Stimulated activated effector memory CD8-positive, alpha-beta T cell treated with anti-CD3 and anti-CD28 coated beads, Interleukin-12 subunit alpha, Interleukin-12 subunit beta, amount 100 ng/mL, for 72 hours (primary cell): ENCODE measurements around the gene ARL2BP.
"Not testable (repeated sequence)": the region's sequence is repeated elsewhere in the genome, so short reads cannot be mapped to it uniquely, and the experiment has no call there.

Source experiments
- ATAC-seq: fragments of 150-1000 bp; cut with Tn5 transposase; 2 replicates; pipeline ENCODE4 v1.10.0; 2021
- DNase-seq, 2 donors: peaks; one replicate each; pipeline ENCODE4 v3.0.0; 2021 to 2022; ENCODE audit warnings: low spot score in 2 of 2
- H3K27ac Mint-ChIP-seq: one replicate; pipeline ENCODE4 v1.8.0; 2022; ENCODE audit warnings: mild to moderate bottlenecking, mixed read lengths
- H3K36me3 Mint-ChIP-seq: one replicate; pipeline ENCODE4 v1.8.0; 2022; ENCODE audit warnings: mild to moderate bottlenecking, mixed read lengths
- H3K4me1 Mint-ChIP-seq: one replicate; pipeline ENCODE4 v1.8.0; 2022; ENCODE audit warnings: mixed read lengths
- H3K4me3 Mint-ChIP-seq: one replicate; pipeline ENCODE4 v1.8.0; 2022; ENCODE audit warnings: mild to moderate bottlenecking, mixed read lengths
- H3K9me3 Mint-ChIP-seq: one replicate; pipeline ENCODE4 v1.8.0; 2022; ENCODE audit warnings: mixed read lengths

ARL2BP gene

DNA sequence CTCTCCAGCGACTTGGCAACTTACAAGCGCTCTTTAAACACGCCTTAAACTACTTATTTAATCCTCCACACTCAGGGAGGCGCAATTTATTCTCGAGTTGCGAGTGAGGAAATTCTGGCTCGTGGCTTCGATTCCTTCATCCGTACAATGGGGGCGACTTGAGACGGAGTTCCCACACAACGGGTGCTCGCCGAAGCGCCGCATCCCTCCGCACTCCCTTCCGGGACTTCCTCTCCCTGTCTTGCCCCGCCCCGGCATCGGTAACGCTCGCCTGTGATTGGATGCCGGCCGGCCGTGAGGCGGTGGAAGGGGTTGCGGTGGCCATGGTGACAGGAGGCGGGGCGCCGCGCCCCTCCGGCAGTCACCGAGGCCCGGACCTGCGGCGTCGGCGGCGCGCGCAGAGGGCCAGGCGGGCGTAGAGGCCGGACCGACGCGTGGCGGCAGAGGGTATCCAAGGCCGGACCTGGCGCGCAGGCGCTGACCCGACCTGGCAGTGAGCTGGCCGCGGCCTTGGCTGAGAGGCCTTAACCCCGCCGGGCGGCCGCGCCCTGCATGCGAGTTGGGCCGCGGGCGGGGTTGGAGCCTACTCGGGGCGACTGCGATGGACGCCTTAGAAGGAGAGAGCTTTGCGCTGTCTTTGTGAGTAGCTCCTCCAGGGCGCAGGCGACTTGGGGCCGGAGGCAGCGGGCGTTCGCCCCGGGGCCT lies at the start of gene ARL2BP:
TSS of gene ARL2BP (plus strand) at position 493 of the 705 bp plus-strand sequence. CDS start at position 602, 109 bp downstream.
- ATAC-seq (peak; percentile 98), DNase-seq (peak; percentile 92 to 98)
- Mint-ChIP-seq H3K4me1 (peaks cover 18% of the 10 kb centered on the region), H3K9me3 (no peaks in the 10 kb centered on the region), H3K27ac (peak within 1 kb of the TSS; percentile 92), H3K4me3 (peak within 1 kb of the TSS; percentile 85), H3K36me3 (peaks cover 47% of the 10 kb centered on the region)

DNA sequence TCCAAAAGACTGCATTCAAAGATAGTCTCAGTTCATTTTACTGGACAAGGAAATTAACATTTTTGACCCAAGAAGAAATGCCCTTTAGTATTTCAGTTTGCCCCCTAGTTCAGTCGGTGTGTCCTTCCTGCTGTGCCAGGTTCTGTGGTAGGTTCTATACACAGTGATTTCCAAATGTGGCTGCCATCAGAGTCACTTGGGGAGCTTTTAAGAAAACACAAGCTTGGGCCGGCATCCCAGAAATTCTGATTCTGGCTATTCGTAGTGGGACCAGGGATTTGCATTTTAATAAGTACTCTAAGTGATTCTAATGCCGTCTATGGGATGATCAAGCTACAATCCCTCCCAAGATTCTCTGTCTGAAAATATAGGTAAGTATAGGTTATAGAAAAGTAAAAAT lies 48.8 kb upstream of the ARL2BP start:
- no peak overlapping the region for H3K27ac Mint-ChIP-seq
- peaks cover 25% of the 10 kb centered on the region for H3K36me3 Mint-ChIP-seq
- DNase-seq (no peak), ATAC-seq (no peak)
- H3K9me3 Mint-ChIP-seq: no peaks in the 10 kb centered on the region
- peaks cover 14% of the 10 kb centered on the region for H3K4me1 Mint-ChIP-seq
- no peak overlapping the region for H3K4me3 Mint-ChIP-seq

DNA sequence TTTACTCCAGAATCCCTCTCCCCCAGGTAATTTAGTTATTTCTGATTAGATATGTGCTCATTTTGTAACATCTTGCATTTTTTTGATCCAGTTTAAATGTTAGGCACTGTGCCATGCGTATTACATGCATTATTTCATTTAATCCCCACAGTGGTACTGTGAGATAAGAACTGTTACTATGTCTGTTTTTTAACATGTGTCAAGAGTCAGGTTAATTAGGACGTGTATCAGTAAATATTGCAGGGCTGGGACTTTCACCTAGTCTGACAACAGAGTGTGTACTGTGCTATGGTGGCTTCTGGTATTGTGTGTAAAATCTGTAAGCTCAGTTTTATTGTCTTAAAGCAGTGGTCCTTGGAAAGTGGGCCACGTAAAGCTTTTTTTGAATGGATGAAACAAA lies 48.3 kb upstream of the ARL2BP start:
- H3K36me3 Mint-ChIP-seq: peaks cover 25% of the 10 kb centered on the region
- DNase-seq: no peak
- no peak overlapping the region for H3K27ac Mint-ChIP-seq
- ATAC-seq: no peak
- H3K4me3 Mint-ChIP-seq: no peak overlapping the region
- H3K4me1 Mint-ChIP-seq: peaks cover 14% of the 10 kb centered on the region
- H3K9me3 Mint-ChIP-seq: no peaks in the 10 kb centered on the region

DNA sequence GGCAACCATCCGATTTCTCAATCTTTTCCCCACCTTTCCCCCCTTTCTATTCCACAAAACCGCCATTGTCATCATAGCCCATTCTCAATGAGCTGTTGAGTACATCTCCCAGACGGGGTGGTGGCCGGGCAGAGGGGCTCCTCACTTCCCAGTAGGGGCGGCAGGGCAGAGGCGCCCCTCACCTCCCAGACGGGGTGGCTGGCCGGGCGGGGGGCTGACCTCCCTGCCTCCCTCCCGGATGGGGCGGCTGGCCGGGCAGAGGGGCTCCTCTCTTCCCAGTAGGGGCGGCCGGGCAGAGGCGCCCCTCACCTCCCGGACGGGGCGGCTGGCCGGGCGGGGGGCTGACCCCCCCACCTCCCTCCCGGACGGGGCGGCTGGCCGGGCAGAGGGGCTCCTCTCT lies 44.7 kb upstream of the ARL2BP start:
- H3K4me3 Mint-ChIP-seq, H3K4me1 Mint-ChIP-seq, H3K9me3 Mint-ChIP-seq, ATAC-seq, DNase-seq, H3K27ac Mint-ChIP-seq: not testable (repeated sequence)
- peaks cover 19% of the 10 kb centered on the region for H3K36me3 Mint-ChIP-seq

DNA sequence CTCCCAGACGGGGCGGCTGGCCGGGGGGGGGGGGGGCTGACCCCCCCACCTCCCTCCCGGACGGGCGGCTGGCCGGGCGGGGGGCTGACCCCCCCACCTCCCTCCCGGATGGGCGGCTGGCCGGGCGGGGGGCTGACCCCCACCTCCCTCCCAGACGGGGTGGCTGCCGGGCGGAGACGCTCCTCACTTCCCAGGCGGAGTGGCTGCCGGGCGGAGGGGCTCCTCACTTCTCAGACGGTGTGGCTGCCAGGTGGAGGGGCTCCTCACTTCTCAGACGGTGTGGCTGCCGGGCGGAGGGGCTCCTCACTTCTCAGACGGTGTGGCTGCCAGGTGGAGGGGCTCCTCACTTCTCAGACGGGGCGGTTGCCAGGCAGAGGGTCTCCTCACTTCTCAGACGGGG lies 44.1 kb upstream of the ARL2BP start:
- not testable (repeated sequence) for H3K27ac Mint-ChIP-seq, ATAC-seq, H3K4me1 Mint-ChIP-seq, DNase-seq, H3K9me3 Mint-ChIP-seq, H3K4me3 Mint-ChIP-seq
- peaks cover 25% of the 10 kb centered on the region for H3K36me3 Mint-ChIP-seq

DNA sequence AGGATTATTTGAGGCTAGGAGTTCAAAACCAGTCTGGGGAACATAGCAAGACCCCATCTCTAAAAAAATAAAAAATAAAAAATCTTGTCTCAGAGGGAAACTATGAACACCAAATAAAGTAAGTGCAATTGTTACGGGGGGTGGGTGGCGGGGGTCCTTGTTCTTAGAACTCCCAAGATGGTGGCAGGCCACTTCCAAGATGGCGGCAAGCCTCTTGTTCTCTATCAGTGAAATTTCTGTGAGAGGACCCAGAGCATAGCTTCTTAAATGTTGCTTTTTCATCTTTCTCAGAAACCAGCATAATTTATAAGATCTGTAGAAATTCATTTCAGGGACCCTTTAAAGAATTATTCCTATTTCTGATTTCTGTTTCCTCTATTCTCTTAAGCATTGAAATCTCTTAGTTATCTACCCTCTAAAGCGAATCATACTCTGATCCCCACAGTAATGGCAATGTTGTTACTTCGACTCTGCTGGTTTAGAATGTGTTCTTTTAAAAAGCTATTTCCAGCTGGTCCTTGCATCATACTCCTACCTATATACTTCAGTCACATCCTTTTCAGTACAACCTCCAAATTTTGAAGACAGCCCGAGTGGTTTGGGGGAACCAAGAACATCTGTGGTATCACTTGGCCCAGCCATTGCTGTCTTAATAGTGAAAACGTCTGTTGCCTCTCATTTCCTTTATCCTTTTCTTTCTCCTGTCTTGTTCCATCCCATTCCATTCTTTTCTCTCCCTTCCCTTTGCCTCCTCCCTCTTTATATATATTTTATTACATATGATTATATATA lies 42.8 kb upstream of the ARL2BP start:
- H3K36me3 Mint-ChIP-seq: peaks cover 38% of the 10 kb centered on the region
- ATAC-seq: no peak

DNA sequence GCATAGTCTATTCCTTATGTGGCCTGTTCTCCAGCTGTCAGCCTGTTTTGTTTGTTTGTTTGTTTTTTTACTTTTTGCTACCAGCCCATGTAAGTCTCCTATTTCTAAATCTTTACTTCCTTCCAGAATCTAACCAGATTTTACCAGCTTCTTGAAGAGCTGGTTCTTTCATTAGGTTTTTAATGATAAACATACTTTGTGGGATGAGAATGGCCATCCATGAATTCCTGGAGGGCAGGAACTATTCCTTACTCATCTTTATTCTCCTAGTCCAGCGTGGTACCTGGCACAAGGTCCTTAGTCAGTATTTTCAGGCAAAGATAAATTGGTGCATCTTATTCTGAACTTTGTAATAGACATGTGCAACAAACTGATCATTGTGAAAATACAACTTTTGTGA lies 41.6 kb upstream of the ARL2BP start:
- H3K4me1 Mint-ChIP-seq: peaks cover 7% of the 10 kb centered on the region
- no peak overlapping the region for H3K4me3 Mint-ChIP-seq
- H3K27ac Mint-ChIP-seq: no peak overlapping the region
- DNase-seq: no peak
- no peak for ATAC-seq
- no peaks in the 10 kb centered on the region for H3K9me3 Mint-ChIP-seq
- peaks cover 41% of the 10 kb centered on the region for H3K36me3 Mint-ChIP-seq

More for the DNA sequence above, 42.8 kb upstream of the ARL2BP start:
- no peak for DNase-seq
- peaks cover 7% of the 10 kb centered on the region for H3K4me1 Mint-ChIP-seq
- H3K9me3 Mint-ChIP-seq: no peaks in the 10 kb centered on the region
- no peak overlapping the region for H3K27ac Mint-ChIP-seq
- no peak overlapping the region for H3K4me3 Mint-ChIP-seq

DNA sequence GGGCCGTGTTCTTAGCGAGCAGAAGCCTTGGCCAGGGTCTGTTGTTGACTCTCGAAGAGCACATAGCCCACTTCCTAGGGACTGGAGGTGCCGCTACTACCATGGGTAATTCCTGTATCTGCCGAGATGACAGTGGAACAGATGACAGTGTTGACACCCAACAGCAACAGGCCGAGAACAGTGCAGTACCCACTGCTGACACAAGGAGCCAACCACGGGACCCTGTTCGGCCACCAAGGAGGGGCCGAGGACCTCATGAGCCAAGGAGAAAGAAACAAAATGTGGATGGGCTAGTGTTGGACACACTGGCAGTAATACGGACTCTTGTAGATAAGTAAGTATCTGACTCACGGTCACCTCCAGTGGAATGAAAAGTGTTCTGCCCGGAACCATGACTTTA lies 40.4 kb upstream of the ARL2BP start:
- H3K36me3 Mint-ChIP-seq: peaks cover 45% of the 10 kb centered on the region

DNA sequence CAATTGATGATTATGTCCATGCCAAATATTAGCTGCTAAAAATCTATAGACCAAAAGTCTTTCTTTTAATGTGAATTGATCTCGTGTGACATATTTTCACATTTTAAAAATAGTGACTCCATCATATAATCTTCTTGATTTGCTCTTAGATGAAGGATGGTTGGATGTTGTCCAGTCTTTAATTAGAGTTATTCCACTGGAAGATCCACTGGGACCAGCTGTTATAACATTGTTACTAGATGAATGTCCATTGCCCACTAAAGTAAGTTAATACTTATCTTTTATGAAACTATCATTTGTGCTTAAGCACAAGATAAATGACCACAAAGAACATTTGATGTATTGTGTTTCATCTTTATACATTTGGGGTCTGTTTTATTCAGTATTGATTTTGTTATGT lies 36.1 kb upstream of the ARL2BP start:
- no peak for ATAC-seq
- H3K9me3 Mint-ChIP-seq: no peaks in the 10 kb centered on the region
- no peak overlapping the region for H3K4me3 Mint-ChIP-seq
- H3K36me3 Mint-ChIP-seq: peaks cover 87% of the 10 kb centered on the region
- H3K4me1 Mint-ChIP-seq: no peaks in the 10 kb centered on the region
- no peak for DNase-seq
- no peak overlapping the region for H3K27ac Mint-ChIP-seq

More for the DNA sequence above, 40.4 kb upstream of the ARL2BP start:
- no peak for ATAC-seq
- Mint-ChIP-seq H3K9me3 (no peaks in the 10 kb centered on the region), H3K4me1 (no peaks in the 10 kb centered on the region), H3K27ac (no peak overlapping the region), H3K4me3 (no peak overlapping the region)
- no peak for DNase-seq

DNA sequence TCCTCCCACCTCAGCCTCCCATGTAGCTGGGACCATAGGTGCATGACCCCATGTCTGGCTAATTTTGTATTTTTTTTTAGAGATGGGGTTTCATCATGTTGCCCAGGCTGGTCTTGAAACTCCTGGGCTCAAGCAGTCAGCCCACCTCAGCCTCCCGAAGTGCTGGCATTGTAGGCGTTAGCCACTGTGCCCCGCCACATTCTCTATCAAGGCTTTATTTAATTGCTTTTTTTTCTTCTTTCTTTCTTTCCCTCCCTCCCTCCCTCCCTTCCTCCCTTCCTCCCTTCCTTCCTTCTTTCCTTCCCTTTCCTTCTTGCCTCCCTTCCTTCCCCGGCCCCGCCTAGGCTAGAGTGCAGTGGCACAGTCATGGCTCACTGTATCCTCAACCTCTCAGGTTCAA lies 35.3 kb upstream of the ARL2BP start:
- H3K27ac Mint-ChIP-seq: no peak overlapping the region
- H3K36me3 Mint-ChIP-seq: peaks cover 96% of the 10 kb centered on the region
- DNase-seq (no peak), ATAC-seq (no peak)
- no peaks in the 10 kb centered on the region for H3K9me3 Mint-ChIP-seq
- H3K4me3 Mint-ChIP-seq: no peak overlapping the region
- no peaks in the 10 kb centered on the region for H3K4me1 Mint-ChIP-seq

DNA sequence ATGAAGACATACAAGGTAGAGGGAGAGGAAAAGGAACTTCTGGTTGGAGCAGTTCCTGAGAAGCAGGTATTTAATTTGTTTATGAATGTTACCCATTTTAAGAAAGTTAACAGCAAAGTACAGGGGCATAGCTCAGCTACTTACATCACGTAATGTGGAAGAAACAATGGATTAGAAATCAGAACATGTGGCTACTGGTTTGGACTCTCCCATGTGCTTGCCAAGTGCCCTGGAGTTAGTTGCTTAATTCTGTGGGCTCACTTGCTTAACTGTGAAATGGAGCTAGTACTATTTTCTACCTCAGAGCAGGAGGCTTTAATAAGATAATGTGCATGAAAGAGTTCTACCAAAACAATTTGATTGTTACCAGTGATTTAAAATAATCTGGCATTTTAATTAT lies 31.6 kb upstream of the ARL2BP start:
- ATAC-seq (no peak), DNase-seq (no peak)
- Mint-ChIP-seq H3K4me3 (no peak overlapping the region), H3K4me1 (no peaks in the 10 kb centered on the region), H3K36me3 (peaks cover 100% of the 10 kb centered on the region), H3K27ac (no peak overlapping the region), H3K9me3 (peaks cover 9% of the 10 kb centered on the region)

DNA sequence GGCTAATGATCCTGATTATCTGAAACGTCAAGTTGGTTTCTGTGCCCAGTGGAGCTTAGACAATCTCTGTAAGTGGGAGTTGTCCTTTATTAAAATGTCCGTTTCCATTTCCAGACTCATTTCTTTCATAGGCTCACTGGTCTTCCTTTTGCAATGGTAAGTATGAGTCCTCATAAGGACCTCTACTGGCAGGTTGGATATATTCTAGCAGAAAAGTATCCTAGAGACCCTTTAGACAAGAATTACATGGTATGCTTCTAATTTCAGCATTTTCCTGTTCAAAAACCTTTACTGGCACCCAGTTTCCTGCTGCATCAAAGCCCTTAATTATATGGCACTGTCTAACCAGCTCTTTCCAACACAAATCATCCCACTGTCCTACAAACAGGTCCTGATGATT lies 28.1 kb upstream of the ARL2BP start:
- ATAC-seq: no peak
- H3K27ac Mint-ChIP-seq: no peak overlapping the region
- H3K4me1 Mint-ChIP-seq: no peaks in the 10 kb centered on the region
- peaks cover 9% of the 10 kb centered on the region for H3K9me3 Mint-ChIP-seq
- no peak for DNase-seq
- no peak overlapping the region for H3K4me3 Mint-ChIP-seq
- H3K36me3 Mint-ChIP-seq: peaks cover 100% of the 10 kb centered on the region

DNA sequence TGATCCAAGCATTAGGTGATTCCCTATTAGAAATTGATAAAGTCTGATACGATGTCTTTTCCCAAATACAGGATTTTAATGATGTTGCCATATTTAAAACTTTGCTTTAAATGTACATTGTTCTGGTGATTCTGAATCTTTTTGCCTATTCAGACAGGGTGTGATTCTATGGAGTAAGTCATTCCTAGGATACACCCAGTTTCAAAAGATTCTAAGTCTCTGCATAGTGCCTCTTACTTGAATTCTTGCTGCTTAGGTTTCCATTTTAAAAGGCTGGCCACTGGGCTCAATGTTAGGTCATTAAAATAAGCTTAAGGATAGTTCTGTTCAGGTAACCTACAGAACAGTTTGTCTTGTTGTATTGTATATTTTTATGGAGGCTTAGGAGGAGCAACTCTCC lies 22.0 kb upstream of the ARL2BP start:
- Mint-ChIP-seq H3K4me3 (no peak overlapping the region), H3K9me3 (no peaks in the 10 kb centered on the region), H3K36me3 (peaks cover 100% of the 10 kb centered on the region), H3K4me1 (no peaks in the 10 kb centered on the region), H3K27ac (no peak overlapping the region)
- ATAC-seq (no peak), DNase-seq (no peak)

DNA sequence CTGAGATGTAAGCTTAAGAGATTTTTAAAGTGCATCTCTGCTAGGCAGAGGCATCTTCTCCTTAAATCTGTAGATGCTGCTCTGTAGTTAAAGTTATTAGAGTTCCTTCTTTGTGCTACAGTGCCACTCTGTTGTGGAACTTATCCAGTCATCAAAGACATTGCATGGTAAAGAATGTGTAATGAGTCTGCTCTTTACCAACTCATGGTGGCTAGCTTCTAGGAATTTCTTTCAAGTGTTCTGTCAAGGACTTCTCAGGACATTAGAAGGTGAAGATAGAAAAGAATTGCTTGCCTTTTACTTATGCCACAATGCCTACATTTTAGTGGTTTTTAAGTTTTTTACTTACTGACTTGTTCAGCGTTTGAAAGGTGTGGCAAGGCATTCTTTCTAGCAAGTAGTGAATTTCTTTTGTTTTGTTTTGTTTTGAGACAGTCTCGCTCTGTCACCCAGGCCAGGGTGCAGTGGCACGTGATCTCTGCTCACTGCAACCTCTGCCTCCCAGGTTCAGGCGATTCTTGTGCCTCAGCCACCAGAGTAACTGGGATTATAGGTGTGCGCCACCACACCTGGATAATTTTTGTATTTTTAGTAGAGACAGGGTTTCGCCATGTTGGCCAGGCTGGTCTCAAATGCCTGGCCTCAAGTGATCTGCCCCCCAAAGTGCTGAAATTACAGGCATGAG lies 20.3 kb upstream of the ARL2BP start:
- Mint-ChIP-seq H3K27ac (no peak overlapping the region), H3K4me1 (no peaks in the 10 kb centered on the region), H3K9me3 (no peaks in the 10 kb centered on the region), H3K36me3 (peaks cover 100% of the 10 kb centered on the region), H3K4me3 (no peak overlapping the region)
- no peak for DNase-seq
- ATAC-seq: no peak

DNA sequence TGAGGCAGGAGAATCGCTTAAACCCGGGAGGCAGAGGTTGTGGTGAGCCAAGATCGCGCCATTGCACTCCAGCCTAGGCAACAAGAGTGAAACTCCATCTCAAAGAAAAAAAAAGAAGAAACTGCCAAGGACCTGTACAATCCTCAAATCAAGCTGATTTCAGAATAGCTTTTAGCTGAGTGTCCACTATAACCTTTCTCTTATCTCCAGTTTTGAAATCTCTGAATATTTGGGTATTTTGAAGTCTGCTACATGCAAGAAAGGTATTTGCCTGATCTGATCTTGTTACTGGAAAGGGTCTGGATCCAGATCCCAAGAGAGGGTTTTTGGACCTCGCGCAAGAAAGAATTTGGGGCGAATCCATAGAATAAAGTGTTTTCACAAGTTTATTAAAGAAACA lies 19.1 kb upstream of the ARL2BP start:
- no peak for DNase-seq
- no peaks in the 10 kb centered on the region for H3K4me1 Mint-ChIP-seq
- ATAC-seq: no peak
- H3K36me3 Mint-ChIP-seq: peaks cover 100% of the 10 kb centered on the region
- H3K9me3 Mint-ChIP-seq: no peaks in the 10 kb centered on the region
- H3K4me3 Mint-ChIP-seq: no peak overlapping the region
- H3K27ac Mint-ChIP-seq: no peak overlapping the region
